ENCODE measurements around the gene OR10S1. TPM values are rescaled to one million over a fixed set of nuclear protein-coding genes. Genes with fewer than 3 reads are reported as not detected.

OR10S1 gene, protein sequence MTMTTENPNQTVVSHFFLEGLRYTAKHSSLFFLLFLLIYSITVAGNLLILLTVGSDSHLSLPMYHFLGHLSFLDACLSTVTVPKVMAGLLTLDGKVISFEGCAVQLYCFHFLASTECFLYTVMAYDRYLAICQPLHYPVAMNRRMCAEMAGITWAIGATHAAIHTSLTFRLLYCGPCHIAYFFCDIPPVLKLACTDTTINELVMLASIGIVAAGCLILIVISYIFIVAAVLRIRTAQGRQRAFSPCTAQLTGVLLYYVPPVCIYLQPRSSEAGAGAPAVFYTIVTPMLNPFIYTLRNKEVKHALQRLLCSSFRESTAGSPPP
- not detected in 2 replicates for total RNA-seq

GRCh38 chr11:123977731-123978347 is at the start of gene OR10S1:
Gene OR10S1, minus strand, starts transcription at chr11:123977781. Its CDS starts 117 bp downstream, at chr11:123977664.

DNA sequence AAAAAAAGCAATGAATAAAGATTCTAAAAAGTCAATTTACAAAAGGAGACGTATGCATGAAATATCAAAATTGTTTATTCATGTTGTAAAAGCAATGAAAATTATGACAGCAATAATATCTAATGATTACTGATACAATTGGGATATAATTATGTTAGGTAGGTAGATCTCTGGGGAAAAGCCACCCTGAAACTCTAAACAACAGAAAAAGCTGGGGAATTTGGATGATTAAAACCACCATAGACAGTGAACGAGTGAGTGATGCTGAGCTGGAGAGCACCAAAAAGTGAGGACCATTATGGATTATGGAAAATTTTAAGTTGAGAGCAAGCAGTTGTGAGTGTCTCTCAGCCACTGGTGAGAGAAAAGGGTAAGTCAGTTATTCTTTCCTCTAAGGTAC is 48.9 kb upstream of the OR10S1 start, which contains the start of gene OR10G8:
TSS of gene OR10G8 (plus strand) at position 301 of the 400 bp plus-strand sequence. CDS start 2,825 bp downstream, outside the sequence.

GRCh38 chr11:124012697-124013096 is 35.1 kb upstream of the OR10S1 start, which contains the start of gene OR10G4:
Gene OR10G4, plus strand, starts transcription at chr11:124012997. Its CDS starts 2,578 bp downstream, at chr11:124015575.

GRCh38 chr11:123995119-123995518 is 17.5 kb upstream of the OR10S1 start, which contains the start of gene OR10G6:
Gene OR10G6, minus strand, starts transcription at chr11:123995161. Its CDS starts 0 bp downstream, at chr11:123995161.

GRCh38 chr11:123943738-123944137 is 33.8 kb downstream of the OR10S1 start, which contains the start of gene OR6T1:
Gene OR6T1, minus strand, starts transcription at chr11:123943838. Its CDS starts 0 bp downstream, at chr11:123943838.

DNA sequence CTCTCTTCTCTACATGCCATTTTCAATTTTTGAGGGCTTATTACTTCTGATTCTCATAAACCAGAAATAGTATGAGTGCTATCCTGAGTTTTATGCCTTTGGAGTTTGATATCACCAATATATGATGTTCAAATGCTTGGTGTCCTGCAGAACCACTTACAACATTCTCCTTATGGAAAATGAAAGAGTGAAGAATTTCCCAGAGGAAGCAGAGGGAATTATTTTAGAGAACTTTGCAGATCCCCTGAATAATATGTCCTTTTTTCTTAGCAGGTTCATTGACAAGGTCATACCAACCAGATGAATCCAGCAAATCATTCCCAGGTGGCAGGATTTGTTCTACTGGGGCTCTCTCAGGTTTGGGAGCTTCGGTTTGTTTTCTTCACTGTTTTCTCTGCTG is 38.3 kb downstream of the OR10S1 start, which contains the start of gene OR4D5:
TSS of gene OR4D5 (plus strand) at position 301 of the 400 bp plus-strand sequence. CDS start at position 301, 0 bp downstream.

Other genes with a start within 250 kb of the OR10S1 start
- gene ZNF202, start 236.1 kb downstream of the OR10S1 start, total RNA-seq, result 10.2 and 11.4 TPM in 2 replicates
- gene OR6X1, start 223.3 kb downstream of the OR10S1 start, total RNA-seq, result not detected in 2 replicates
- not detected in 2 replicates for gene OR6M1, start 171.4 kb downstream of the OR10S1 start, total RNA-seq
- not detected in 2 replicates for gene TMEM225, start 92.1 kb downstream of the OR10S1 start, total RNA-seq
- not detected in 2 replicates for gene OR8D4, start 75.6 kb downstream of the OR10S1 start, total RNA-seq
- not detected in 2 replicates for gene OR4D5, start 38.2 kb downstream of the OR10S1 start, total RNA-seq
- gene OR6T1, start 33.9 kb downstream of the OR10S1 start, total RNA-seq, result not detected in 2 replicates
- not detected in 2 replicates for gene OR10G6, start 17.4 kb upstream of the OR10S1 start, total RNA-seq
- gene OR10G4, start 35.2 kb upstream of the OR10S1 start, total RNA-seq, result not detected in 2 replicates
- not detected in 2 replicates for gene OR10G9, start 45.2 kb upstream of the OR10S1 start, total RNA-seq
- not detected in 2 replicates for gene OR10G8, start 49.0 kb upstream of the OR10S1 start, total RNA-seq
- not detected in 2 replicates for gene OR10G7, start 63.5 kb upstream of the OR10S1 start, total RNA-seq
- 10.5 and 11.8 TPM in 2 replicates for gene VWA5A, start 137.7 kb upstream of the OR10S1 start, total RNA-seq
- gene OR10D3, start 205.6 kb upstream of the OR10S1 start, total RNA-seq, result not detected in 2 replicates

Measured in uterine smooth muscle cell (primary cell).